SK-N-SH (cell line): ENCODE measurements around the gene INO80C. TPM values are rescaled to one million over a fixed set of nuclear protein-coding genes. Genes with fewer than 3 reads are reported as not detected.

ENCODE experiments used
- CTCF ChIA-PET: fragments of 300-600, 350-600 bp; formaldehyde crosslinking; extraction: SDS; loops from one replicate; lab custom pipeline; 2021; lab: Yijun Ruan, JAX
- POLR2A ChIA-PET: fragments of 350-600 bp; sonication (Branson Sonifier 250); formaldehyde crosslinking; extraction: SDS; loops from one replicate; lab custom pipeline; 2020; ENCODE audit warnings: antibody characterized with exemption, inconsistent platforms; lab: Yijun Ruan, JAX
- DNase-seq: peaks from one replicate; pipeline ENCODE4 v3.0.0; 2012
- H2AFZ ChIP-seq: fragments of 200-600 bp; sonication (generic); 2 replicates; pipeline ENCODE4 v1.8.1; 2016; ENCODE audit warnings: antibody characterized with exemption, mild to moderate bottlenecking, low read depth
- H3F3A ChIP-seq: fragments of 200-600 bp; sonication (generic); replicated peaks from 2 replicates; pipeline ENCODE3; 2016; ENCODE audit warnings: antibody characterized with exemption, mild to moderate bottlenecking; ENCODE audit not compliant: insufficient read depth
- H3K27ac ChIP-seq, 2 experiments: fragments of 200-500 bp in 1 of 2; fragments of 200-600 bp in 1 of 2; sonication (Bioruptor generic) in 1 of 2; sonication (generic), shearing (Covaris generic) in 1 of 2; 2 replicates each; pipeline versions ENCODE4 v1.5.1 to v1.6.1; 2014 to 2016; ENCODE audit warnings: low read depth in 2 of 2, inconsistent platforms in 1 of 2, low read length in 1 of 2, mild to moderate bottlenecking in 1 of 2, mixed read lengths in 1 of 2
- H3K27me3 ChIP-seq: fragments of 200-600 bp; sonication (generic), shearing (Covaris generic); 2 replicates; pipeline ENCODE4 v1.6.1; 2016; ENCODE audit warnings: mixed run types; ENCODE audit not compliant: insufficient read depth
- H3K36me3 ChIP-seq, 2 experiments: fragments of 200-500 bp in 1 of 2; fragments of 200-600 bp in 1 of 2; sonication (Bioruptor generic) in 1 of 2; sonication (generic) in 1 of 2; replicated peaks in 1 of 2; 2 replicates each; pipeline versions ENCODE3 to v1.5.1; 2014 to 2016; ENCODE audit warnings: low read length in 1 of 2, mild to moderate bottlenecking in 1 of 2; ENCODE audit not compliant: insufficient read depth in 2 of 2, control insufficient read depth in 1 of 2
- H3K4me1 ChIP-seq, 2 experiments: fragments of 200-500 bp in 1 of 2; fragments of 200-600 bp in 1 of 2; sonication (Bioruptor generic) in 1 of 2; sonication (generic), shearing (Covaris generic) in 1 of 2; 2 replicates each; pipeline versions ENCODE4 v1.5.1 to v1.6.1; 2014 to 2016; ENCODE audit warnings: low read depth in 1 of 2, low read length in 1 of 2, mixed run types in 1 of 2; ENCODE audit not compliant: insufficient read depth in 2 of 2, control insufficient read depth in 1 of 2
- H3K4me2 ChIP-seq: fragments of 200-600 bp; sonication (generic), shearing (Covaris generic); 2 replicates; pipeline ENCODE4 v1.6.1; 2017; ENCODE audit warnings: mixed run types
- H3K4me3 ChIP-seq, 2 experiments: fragments of 200-500 bp in 1 of 2; fragments of 200-600 bp in 1 of 2; sonication (Bioruptor generic) in 1 of 2; sonication (generic), shearing (Covaris generic) in 1 of 2; 2 replicates each; pipeline versions ENCODE4 v1.5.1 to v1.8.1; 2014 to 2016; ENCODE audit warnings: low read depth in 2 of 2, inconsistent platforms in 1 of 2, low read length in 1 of 2, mild to moderate bottlenecking in 1 of 2, mixed read lengths in 1 of 2, moderate library complexity in 1 of 2
- H3K79me2 ChIP-seq: fragments of 200-600 bp; sonication (generic); 2 replicates; pipeline ENCODE4 v1.8.1; 2017; ENCODE audit warnings: mild to moderate bottlenecking; ENCODE audit not compliant: insufficient read depth
- H3K9ac ChIP-seq: fragments of 200-600 bp; sonication (generic); 2 replicates; pipeline ENCODE4 v1.6.1; 2017; ENCODE audit warnings: mixed run types
- H3K9me2 ChIP-seq: fragments of 200-600 bp; sonication (generic); 2 replicates; pipeline ENCODE4 v1.6.1; 2017; ENCODE audit warnings: mixed run types
- H3K9me3 ChIP-seq: fragments of 200-600 bp; sonication (generic); 2 replicates; pipeline ENCODE4 v1.6.1; 2017; ENCODE audit warnings: mixed run types, mild to moderate bottlenecking, moderate library complexity
- H4K20me1 ChIP-seq: fragments of 200-600 bp; sonication (generic); 2 replicates; pipeline ENCODE4 v1.6.1; 2017; ENCODE audit warnings: mild to moderate bottlenecking, mixed run types; ENCODE audit not compliant: insufficient read depth
- ELF1 ChIP-seq: IDR thresholded peaks from 2 replicates; pipeline ENCODE4 v1.4.0; 2012
- EZH2phosphoT487 ChIP-seq: fragments of 200-600 bp; sonication (generic); IDR thresholded peaks from 2 replicates; pipeline ENCODE4 v1.6.1; 2017; ENCODE audit warnings: low read depth, mixed run types, mild to moderate bottlenecking, antibody characterized with exemption, moderate library complexity, borderline replicate concordance
- FOXJ3 ChIP-seq: sonication (generic); formaldehyde crosslinking; IDR thresholded peaks from 2 replicates; pipeline ENCODE4 v1.5.1; 2020; ENCODE audit warnings: mild to moderate bottlenecking, missing genetic modification reagents
- FOXM1 ChIP-seq: IDR thresholded peaks from 2 replicates; pipeline ENCODE4 v1.4.0; 2012; ENCODE audit warnings: low read depth, mild to moderate bottlenecking
- GABPA ChIP-seq: IDR thresholded peaks from 2 replicates; pipeline ENCODE4 v1.4.0; 2012; ENCODE audit warnings: low read depth, mild to moderate bottlenecking
- GATA2 ChIP-seq: sonication (generic); formaldehyde crosslinking; IDR thresholded peaks from 2 replicates; pipeline ENCODE4 v1.5.0; 2020; ENCODE audit warnings: mild to moderate bottlenecking, missing genetic modification reagents
- MEF2A ChIP-seq: IDR thresholded peaks from 2 replicates; pipeline ENCODE4 v1.4.0; 2012; ENCODE audit warnings: low read depth, borderline replicate concordance
- MXI1 ChIP-seq: IDR thresholded peaks from 2 replicates; pipeline ENCODE4 v1.6.1; 2012; ENCODE audit warnings: mild to moderate bottlenecking, low read depth, low read length, improper control_type of control experiment
- NFIC ChIP-seq: IDR thresholded peaks from 2 replicates; pipeline ENCODE4 v1.4.0; 2012; ENCODE audit warnings: borderline replicate concordance
- NRF1 ChIP-seq: IDR thresholded peaks from 2 replicates; pipeline ENCODE4 v1.6.1; 2012; ENCODE audit warnings: low read depth, mild to moderate bottlenecking, low read length
- RAD21 ChIP-seq: IDR thresholded peaks from 2 replicates; pipeline ENCODE4 v1.6.1; 2012; ENCODE audit warnings: mild to moderate bottlenecking, low read length
- RCOR1 ChIP-seq: fragments of 150-350 bp; IDR thresholded peaks from 2 replicates; pipeline ENCODE4 v1.6.1; 2017; ENCODE audit warnings: antibody characterized with exemption, low read length
- RFX5 ChIP-seq: IDR thresholded peaks from 2 replicates; pipeline ENCODE4 v1.6.1; 2012; ENCODE audit warnings: mild to moderate bottlenecking, improper control_type of control experiment, low read length
- SIN3A ChIP-seq: IDR thresholded peaks from 2 replicates; pipeline ENCODE4 v1.6.1; 2012; ENCODE audit warnings: low read depth, mild to moderate bottlenecking, low read length, moderate library complexity, borderline replicate concordance
- TCF12 ChIP-seq: IDR thresholded peaks from 2 replicates; pipeline ENCODE4 v1.4.0; 2012
- TEAD4 ChIP-seq: IDR thresholded peaks from 2 replicates; pipeline ENCODE4 v1.4.0; 2012; ENCODE audit warnings: mild to moderate bottlenecking, borderline replicate concordance; ENCODE audit not compliant: insufficient read depth
- YY1 ChIP-seq: IDR thresholded peaks from 2 replicates; pipeline ENCODE4 v1.4.0; 2012; ENCODE audit warnings: low read depth, mild to moderate bottlenecking
- WGBS: methylation state at CpG from one replicate; pipeline ENCODE4 v1.1.6; 2017; ENCODE audit warnings: low lambda C conversion rate; 5-methylcytosine and 5-hydroxymethylcytosine counted together
- polyA plus RNA-seq, 3 experiments: library from polyadenylated mRNA; depleted of rRNA; stranded (reverse); fragments of >200 nt; gene quantifications; 2 replicates each; pipeline ENCODE4 v1.2.3, GENCODE V29; 2012
- TF ChIP-seq, protein P1 (sequence below): IDR thresholded peaks from 2 replicates; pipeline ENCODE4 v1.4.0; 2012; ENCODE audit warnings: low read depth
- TF ChIP-seq, protein P2 (sequence below): fragments of 150-350 bp; IDR thresholded peaks from 2 replicates; pipeline ENCODE4 v1.6.1; 2017; ENCODE audit warnings: antibody characterized with exemption, low read length, low read depth, borderline replicate concordance
- TF ChIP-seq, protein P3 (sequence below): IDR thresholded peaks from 2 replicates; pipeline ENCODE4; 2012
- TF ChIP-seq, protein P4 (sequence below): fragments of 200-600 bp; sonication (generic); IDR thresholded peaks from 2 replicates; pipeline ENCODE4 v1.6.1; 2017; ENCODE audit warnings: antibody characterized with exemption, mild to moderate bottlenecking, moderate library complexity
- TF ChIP-seq, protein P5 (sequence below): IDR thresholded peaks from 2 replicates; pipeline ENCODE4 v1.4.0; 2012; ENCODE audit warnings: low read depth, borderline replicate concordance
- TF ChIP-seq, protein P6 (sequence below): IDR thresholded peaks from 2 replicates; pipeline ENCODE4 v1.4.0; 2012; ENCODE audit warnings: low read depth, borderline replicate concordance
- TF ChIP-seq, protein P7 (sequence below): fragments of 150-350 bp; IDR thresholded peaks from 2 replicates; pipeline ENCODE4 v1.6.1; 2016; ENCODE audit warnings: mild to moderate bottlenecking, low read depth, low read length

The INO80C gene
- polyA plus RNA-seq, 1 of the 3 experiments (the other 2 are of a cell fraction), result 17.0 TPM

DNA sequence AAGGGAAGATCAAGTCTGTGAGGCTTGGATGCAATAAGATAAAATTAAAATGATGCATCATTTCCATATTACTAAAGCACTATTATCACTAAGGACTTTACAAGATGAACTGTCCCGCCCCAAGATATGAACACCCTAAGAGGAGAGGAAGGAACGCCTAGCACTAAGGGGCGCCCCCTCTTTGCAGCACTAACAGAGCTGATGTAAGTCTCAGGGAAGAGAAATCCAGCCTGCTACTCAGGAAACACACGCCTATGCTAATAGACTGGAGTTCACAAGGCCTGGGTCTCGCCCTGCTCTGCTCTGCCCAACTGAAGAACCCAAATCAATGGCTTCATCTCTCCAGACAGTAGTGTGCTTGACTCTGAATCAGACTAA lies 6.1 kb downstream of the INO80C start (continued):
- no peak for TF ChIP-seq TEAD4
- TF ChIP-seq RFX5, result no peak
- TF ChIP-seq ELF1, result no peak
- no peak for TF ChIP-seq FOXM1
- TF ChIP-seq, protein P1, sequence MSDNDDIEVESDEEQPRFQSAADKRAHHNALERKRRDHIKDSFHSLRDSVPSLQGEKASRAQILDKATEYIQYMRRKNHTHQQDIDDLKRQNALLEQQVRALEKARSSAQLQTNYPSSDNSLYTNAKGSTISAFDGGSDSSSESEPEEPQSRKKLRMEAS, result no peak
- no peak for TF ChIP-seq GATA2
- no peak for TF ChIP-seq NRF1
- TF ChIP-seq, protein P2, sequence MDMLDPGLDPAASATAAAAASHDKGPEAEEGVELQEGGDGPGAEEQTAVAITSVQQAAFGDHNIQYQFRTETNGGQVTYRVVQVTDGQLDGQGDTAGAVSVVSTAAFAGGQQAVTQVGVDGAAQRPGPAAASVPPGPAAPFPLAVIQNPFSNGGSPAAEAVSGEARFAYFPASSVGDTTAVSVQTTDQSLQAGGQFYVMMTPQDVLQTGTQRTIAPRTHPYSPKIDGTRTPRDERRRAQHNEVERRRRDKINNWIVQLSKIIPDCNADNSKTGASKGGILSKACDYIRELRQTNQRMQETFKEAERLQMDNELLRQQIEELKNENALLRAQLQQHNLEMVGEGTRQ, result no peak
- no peak for TF ChIP-seq MXI1
- TF ChIP-seq, all 33 proteins: peak for 0

DNA sequence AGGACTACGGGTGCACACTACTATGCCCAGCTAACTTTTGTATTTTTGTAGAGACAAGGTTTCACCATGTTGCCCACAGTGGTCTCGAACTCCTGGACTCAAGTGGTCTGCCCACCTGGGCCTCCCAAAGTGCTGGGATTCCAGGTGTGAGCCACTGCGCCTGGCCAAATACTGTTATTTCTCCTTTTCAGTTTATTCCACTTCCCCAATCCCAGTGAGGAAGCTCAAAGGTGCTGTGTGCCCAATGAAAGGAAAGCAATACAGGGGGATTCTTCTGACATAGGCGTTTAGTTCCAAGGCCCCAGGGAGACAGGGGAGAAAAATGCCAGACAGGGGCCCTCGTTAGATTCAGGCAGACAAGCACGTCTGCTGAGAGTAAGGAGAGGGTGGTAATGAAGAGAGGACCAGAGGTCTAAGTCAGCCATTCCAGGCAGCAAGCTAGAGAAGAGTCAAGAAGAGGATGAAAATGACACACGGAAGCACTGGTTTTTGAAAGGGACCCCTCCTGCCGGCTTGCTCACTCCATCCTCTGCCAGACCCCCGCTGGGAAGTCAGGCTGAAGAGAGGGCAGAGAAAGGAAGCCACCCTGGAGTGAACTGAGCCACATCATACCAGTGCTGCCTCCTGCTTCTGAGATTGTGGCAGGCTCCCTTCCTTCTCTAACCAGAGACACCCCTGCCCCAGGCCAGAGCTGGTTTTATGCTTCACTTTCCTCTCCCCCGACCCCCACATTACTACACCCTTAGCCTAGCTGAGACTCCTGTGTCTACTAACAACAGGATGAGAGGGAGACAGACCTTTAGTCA lies 6.7 kb downstream of the INO80C start:
- no peak for DNase-seq
- H3K27ac ChIP-seq, result no peak overlapping the region
- no peaks in the 10 kb centered on the region for H3K27me3 ChIP-seq
- no peak overlapping the region for H2AFZ ChIP-seq
- H3K9me2 ChIP-seq, result no peaks in the 10 kb centered on the region
- no peaks in the 10 kb centered on the region for H3K36me3 ChIP-seq
- TF ChIP-seq NRF1 (no peak), EZH2phosphoT487 (no peak), NFIC (no peak), GATA2 (no peak), YY1 (no peak), MEF2A (no peak), RAD21 (no peak), SIN3A (no peak), FOXJ3 (no peak), TCF12 (no peak), MXI1 (no peak), GABPA (no peak), RCOR1 (no peak), TEAD4 (no peak)
- TF ChIP-seq, protein P3, sequence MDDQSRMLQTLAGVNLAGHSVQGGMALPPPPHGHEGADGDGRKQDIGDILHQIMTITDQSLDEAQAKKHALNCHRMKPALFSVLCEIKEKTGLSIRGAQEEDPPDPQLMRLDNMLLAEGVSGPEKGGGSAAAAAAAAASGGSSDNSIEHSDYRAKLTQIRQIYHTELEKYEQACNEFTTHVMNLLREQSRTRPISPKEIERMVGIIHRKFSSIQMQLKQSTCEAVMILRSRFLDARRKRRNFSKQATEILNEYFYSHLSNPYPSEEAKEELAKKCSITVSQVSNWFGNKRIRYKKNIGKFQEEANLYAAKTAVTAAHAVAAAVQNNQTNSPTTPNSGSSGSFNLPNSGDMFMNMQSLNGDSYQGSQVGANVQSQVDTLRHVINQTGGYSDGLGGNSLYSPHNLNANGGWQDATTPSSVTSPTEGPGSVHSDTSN, result no peak
- TF ChIP-seq, protein P4, sequence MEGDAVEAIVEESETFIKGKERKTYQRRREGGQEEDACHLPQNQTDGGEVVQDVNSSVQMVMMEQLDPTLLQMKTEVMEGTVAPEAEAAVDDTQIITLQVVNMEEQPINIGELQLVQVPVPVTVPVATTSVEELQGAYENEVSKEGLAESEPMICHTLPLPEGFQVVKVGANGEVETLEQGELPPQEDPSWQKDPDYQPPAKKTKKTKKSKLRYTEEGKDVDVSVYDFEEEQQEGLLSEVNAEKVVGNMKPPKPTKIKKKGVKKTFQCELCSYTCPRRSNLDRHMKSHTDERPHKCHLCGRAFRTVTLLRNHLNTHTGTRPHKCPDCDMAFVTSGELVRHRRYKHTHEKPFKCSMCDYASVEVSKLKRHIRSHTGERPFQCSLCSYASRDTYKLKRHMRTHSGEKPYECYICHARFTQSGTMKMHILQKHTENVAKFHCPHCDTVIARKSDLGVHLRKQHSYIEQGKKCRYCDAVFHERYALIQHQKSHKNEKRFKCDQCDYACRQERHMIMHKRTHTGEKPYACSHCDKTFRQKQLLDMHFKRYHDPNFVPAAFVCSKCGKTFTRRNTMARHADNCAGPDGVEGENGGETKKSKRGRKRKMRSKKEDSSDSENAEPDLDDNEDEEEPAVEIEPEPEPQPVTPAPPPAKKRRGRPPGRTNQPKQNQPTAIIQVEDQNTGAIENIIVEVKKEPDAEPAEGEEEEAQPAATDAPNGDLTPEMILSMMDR, result no peak
- TF ChIP-seq, protein P5, sequence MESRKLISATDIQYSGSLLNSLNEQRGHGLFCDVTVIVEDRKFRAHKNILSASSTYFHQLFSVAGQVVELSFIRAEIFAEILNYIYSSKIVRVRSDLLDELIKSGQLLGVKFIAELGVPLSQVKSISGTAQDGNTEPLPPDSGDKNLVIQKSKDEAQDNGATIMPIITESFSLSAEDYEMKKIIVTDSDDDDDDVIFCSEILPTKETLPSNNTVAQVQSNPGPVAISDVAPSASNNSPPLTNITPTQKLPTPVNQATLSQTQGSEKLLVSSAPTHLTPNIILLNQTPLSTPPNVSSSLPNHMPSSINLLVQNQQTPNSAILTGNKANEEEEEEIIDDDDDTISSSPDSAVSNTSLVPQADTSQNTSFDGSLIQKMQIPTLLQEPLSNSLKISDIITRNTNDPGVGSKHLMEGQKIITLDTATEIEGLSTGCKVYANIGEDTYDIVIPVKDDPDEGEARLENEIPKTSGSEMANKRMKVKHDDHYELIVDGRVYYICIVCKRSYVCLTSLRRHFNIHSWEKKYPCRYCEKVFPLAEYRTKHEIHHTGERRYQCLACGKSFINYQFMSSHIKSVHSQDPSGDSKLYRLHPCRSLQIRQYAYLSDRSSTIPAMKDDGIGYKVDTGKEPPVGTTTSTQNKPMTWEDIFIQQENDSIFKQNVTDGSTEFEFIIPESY, result no peak
- TF ChIP-seq, protein P6, sequence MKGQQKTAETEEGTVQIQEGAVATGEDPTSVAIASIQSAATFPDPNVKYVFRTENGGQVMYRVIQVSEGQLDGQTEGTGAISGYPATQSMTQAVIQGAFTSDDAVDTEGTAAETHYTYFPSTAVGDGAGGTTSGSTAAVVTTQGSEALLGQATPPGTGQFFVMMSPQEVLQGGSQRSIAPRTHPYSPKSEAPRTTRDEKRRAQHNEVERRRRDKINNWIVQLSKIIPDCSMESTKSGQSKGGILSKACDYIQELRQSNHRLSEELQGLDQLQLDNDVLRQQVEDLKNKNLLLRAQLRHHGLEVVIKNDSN, result no peak
- TF ChIP-seq, protein P7, sequence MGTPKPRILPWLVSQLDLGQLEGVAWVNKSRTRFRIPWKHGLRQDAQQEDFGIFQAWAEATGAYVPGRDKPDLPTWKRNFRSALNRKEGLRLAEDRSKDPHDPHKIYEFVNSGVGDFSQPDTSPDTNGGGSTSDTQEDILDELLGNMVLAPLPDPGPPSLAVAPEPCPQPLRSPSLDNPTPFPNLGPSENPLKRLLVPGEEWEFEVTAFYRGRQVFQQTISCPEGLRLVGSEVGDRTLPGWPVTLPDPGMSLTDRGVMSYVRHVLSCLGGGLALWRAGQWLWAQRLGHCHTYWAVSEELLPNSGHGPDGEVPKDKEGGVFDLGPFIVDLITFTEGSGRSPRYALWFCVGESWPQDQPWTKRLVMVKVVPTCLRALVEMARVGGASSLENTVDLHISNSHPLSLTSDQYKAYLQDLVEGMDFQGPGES, result no peak
- CTCF ChIA-PET, result interaction anchor here (1.4 kb wide), 1 partner anchor 83 kb away, joined by 5 read pairs; no protein-coding TSS in a partner anchor
- H3K4me1 ChIP-seq, result peaks cover 0 to 14% of the 10 kb centered on the region in 2 experiments; a peak in 1 of 4 replicates
- H3K4me2 ChIP-seq, result no peak overlapping the region
- no peaks in the 10 kb centered on the region; the same call in none of the 2 replicates for H3K79me2 ChIP-seq
- H3F3A ChIP-seq, result no peaks in the 10 kb centered on the region
- H4K20me1 ChIP-seq, result no peaks in the 10 kb centered on the region
- no peak overlapping the region for H3K4me3 ChIP-seq
- no peak overlapping the region for H3K9ac ChIP-seq
- POLR2A ChIA-PET, result no interaction called here
- WGBS, result 87% methylated on average over 9 of the region's 10 CpGs
- H3K9me3 ChIP-seq, result no peaks in the 10 kb centered on the region
